DND-41 (cell line): ENCODE data around the gene SEZ6L2.

Source experiments
- EZH2 ChIP-seq: IDR thresholded peaks from 3 replicates; pipeline ENCODE4 v1.6.1; 2012; ENCODE audit warnings: borderline replicate concordance, low read depth, mild to moderate bottlenecking, moderate library complexity, low read length, inconsistent platforms; ENCODE audit not compliant: severe bottlenecking
- TF ChIP-seq, protein P1 (sequence below): IDR thresholded peaks from 2 replicates; pipeline ENCODE4 v1.5.1; 2012; ENCODE audit warnings: borderline replicate concordance, low read length, moderate library complexity, mild to moderate bottlenecking; ENCODE audit not compliant: poor library complexity, severe bottlenecking; ENCODE audit errors: extremely low read depth

DNA sequence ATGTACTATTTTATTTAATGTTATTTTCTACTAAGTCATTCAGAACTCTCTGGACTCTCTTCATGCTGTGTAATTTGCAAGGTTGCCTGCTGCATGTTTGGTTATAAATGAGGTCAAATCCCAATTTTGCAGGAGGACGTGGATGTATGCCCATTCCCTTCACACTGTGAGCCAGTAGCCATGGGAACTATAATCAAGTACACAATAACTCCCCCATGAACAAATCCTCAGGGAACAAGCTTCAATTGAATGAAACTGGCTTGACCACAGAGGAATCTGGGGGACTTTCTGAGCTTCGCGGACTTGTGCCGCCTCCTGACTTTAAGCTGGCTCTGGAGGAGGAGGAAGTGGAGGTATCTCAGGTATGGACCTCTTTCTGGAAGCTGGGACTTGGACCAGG is 41.3 kb upstream of the SEZ6L2 start:
- TF ChIP-seq, protein P1, sequence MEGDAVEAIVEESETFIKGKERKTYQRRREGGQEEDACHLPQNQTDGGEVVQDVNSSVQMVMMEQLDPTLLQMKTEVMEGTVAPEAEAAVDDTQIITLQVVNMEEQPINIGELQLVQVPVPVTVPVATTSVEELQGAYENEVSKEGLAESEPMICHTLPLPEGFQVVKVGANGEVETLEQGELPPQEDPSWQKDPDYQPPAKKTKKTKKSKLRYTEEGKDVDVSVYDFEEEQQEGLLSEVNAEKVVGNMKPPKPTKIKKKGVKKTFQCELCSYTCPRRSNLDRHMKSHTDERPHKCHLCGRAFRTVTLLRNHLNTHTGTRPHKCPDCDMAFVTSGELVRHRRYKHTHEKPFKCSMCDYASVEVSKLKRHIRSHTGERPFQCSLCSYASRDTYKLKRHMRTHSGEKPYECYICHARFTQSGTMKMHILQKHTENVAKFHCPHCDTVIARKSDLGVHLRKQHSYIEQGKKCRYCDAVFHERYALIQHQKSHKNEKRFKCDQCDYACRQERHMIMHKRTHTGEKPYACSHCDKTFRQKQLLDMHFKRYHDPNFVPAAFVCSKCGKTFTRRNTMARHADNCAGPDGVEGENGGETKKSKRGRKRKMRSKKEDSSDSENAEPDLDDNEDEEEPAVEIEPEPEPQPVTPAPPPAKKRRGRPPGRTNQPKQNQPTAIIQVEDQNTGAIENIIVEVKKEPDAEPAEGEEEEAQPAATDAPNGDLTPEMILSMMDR, result no peak
- TF ChIP-seq EZH2, result no peak
